CD8-positive, alpha-beta memory T cell (primary cell): ENCODE data around the gene AKIP1. TPM values are rescaled to one million over a fixed set of nuclear protein-coding genes. Genes with fewer than 3 reads are reported as not detected.
"Not testable (repeated sequence)": the region's sequence is repeated elsewhere in the genome, so short reads cannot be mapped to it uniquely, and the experiment has no call there.

Source experiments
- CTCF ChIA-PET: fragments of 350-600 bp; sonication (Branson Sonifier 250); formaldehyde crosslinking; loops from one replicate; lab custom pipeline; 2021; ENCODE audit warnings: antibody characterized with exemption; lab: Charles Lee
- POLR2A ChIA-PET: fragments of 350-600 bp; sonication (Branson Sonifier 250); formaldehyde crosslinking; loops from one replicate; lab custom pipeline; 2021; ENCODE audit warnings: antibody characterized with exemption; lab: Charles Lee
- DNase-seq, 5 donors: peaks; one replicate each; pipeline versions ENCODE4 v3.0.0 to v3.0.0-alpha.2; 2020 to 2022; ENCODE audit warnings: mixed read lengths in 1 of 5
- H3K27ac ChIP-seq: one replicate; pipeline ENCODE4 v1.7.0; 2013; ENCODE audit warnings: low read depth, mild to moderate bottlenecking, low read length, moderate library complexity
- H3K27me3 ChIP-seq: 2 replicates; pipeline ENCODE4 v1.7.0; 2013; ENCODE audit warnings: low read length, mild to moderate bottlenecking; ENCODE audit not compliant: insufficient read depth, poor library complexity, severe bottlenecking
- H3K36me3 ChIP-seq: 2 replicates; pipeline ENCODE4 v1.7.0; 2013; ENCODE audit warnings: mild to moderate bottlenecking, low read length, moderate library complexity; ENCODE audit not compliant: insufficient read depth
- H3K4me1 ChIP-seq: 2 replicates; pipeline ENCODE4 v1.7.0; 2013; ENCODE audit warnings: mild to moderate bottlenecking, low read length, moderate library complexity; ENCODE audit not compliant: insufficient read depth
- H3K4me3 ChIP-seq: 2 replicates; pipeline ENCODE4 v1.7.0; 2013; ENCODE audit warnings: mild to moderate bottlenecking, low read length
- H3K9me3 ChIP-seq: 2 replicates; pipeline ENCODE4 v1.7.0; 2013; ENCODE audit warnings: mild to moderate bottlenecking, low read length
- H3K27ac Mint-ChIP-seq, 8 donors: one replicate each; pipeline ENCODE4 v1.8.0; 2020 to 2021; ENCODE audit warnings: mixed read lengths in 8 of 8, mild to moderate bottlenecking in 6 of 8, inconsistent platforms in 3 of 8, moderate library complexity in 3 of 8
- H3K27me3 Mint-ChIP-seq, 2 donors: one replicate each; pipeline ENCODE4 v1.8.0; 2020 to 2021; ENCODE audit warnings: mixed read lengths in 2 of 2, mild to moderate bottlenecking in 1 of 2, moderate library complexity in 1 of 2
- H3K36me3 Mint-ChIP-seq, 3 donors: one replicate each; pipeline ENCODE4 v1.8.0; 2020 to 2021; ENCODE audit warnings: mixed read lengths in 3 of 3, inconsistent platforms in 1 of 3, mild to moderate bottlenecking in 1 of 3
- H3K4me1 Mint-ChIP-seq, 3 donors: one replicate each; pipeline ENCODE4 v1.8.0; 2020 to 2021; ENCODE audit warnings: mixed read lengths in 3 of 3, inconsistent platforms in 1 of 3, mild to moderate bottlenecking in 1 of 3
- H3K4me3 Mint-ChIP-seq, 7 donors: one replicate each; pipeline ENCODE4 v1.8.0; 2020 to 2021; ENCODE audit warnings: mixed read lengths in 7 of 7, mild to moderate bottlenecking in 6 of 7, moderate library complexity in 4 of 7, inconsistent platforms in 2 of 7
- H3K9me3 Mint-ChIP-seq, 5 donors: one replicate each; pipeline ENCODE4 v1.8.0; 2020 to 2022; ENCODE audit warnings: mixed read lengths in 5 of 5, mild to moderate bottlenecking in 3 of 5, moderate library complexity in 2 of 5, inconsistent platforms in 1 of 5
- polyA plus RNA-seq: library from polyadenylated mRNA; unstranded; fragments of 300-500 nt; fragmentation: Illumina TruSeq; gene quantifications from one replicate; pipeline ENCODE4 v1.2.3, GENCODE V29; 2021
- total RNA-seq, 2 experiments: library from RNA; stranded (reverse); gene quantifications; one replicate each; pipeline ENCODE4 v1.2.3, GENCODE V29; 2021

Gene AKIP1
- total and polyA plus RNA-seq, 3 experiments from 2014 or later: 16.3 to 26.9 (median 24.0) TPM

DNA sequence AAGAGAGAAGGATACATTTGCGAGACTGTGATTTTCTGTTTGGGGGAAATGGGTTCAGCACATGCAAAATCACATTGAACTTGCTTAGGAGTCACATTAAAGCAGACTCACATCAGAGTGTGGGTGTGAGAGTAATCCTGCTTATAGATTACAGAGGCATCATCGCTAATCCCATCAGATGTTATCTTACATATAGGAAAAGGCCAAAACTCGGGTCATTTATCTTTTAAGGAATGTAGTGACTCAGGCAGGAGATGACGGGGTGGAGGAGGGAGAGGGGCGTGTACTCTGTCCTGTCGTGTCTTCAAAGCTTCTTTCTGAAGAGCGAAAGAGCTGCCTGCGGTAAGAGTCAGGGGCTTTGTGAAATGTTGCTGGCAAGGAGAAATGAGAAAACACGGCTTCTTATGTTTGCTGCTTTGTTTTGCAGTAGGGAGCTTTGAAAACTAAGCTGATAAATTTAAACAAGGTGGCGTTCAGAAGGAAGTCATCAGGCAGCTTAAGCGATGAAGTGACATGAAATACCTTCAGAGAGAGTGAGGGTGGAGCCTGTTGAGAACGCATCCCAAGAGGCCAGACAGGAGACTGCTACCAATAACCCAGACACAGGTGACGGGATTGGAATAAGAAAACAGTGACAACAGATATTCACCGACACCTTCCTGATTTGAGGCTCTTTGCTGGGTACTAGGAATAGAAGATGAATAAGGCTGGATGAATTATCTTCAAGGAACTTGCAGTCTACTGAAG is 23.9 kb downstream of the AKIP1 start:
- H3K9me3 Mint-ChIP-seq: no peaks in the 10 kb centered on the region
- no peaks in the 10 kb centered on the region for H3K4me1 ChIP-seq
- no peaks in the 10 kb centered on the region for H3K4me1 Mint-ChIP-seq
- peaks cover 4 to 7% of the 10 kb centered on the region in 2 donors for H3K27me3 Mint-ChIP-seq
- H3K27ac Mint-ChIP-seq: peak overlapping the region in 2 of 8 donors; percentile 6 to 51
- H3K4me3 ChIP-seq: no peak overlapping the region
- no peaks in the 10 kb centered on the region for H3K36me3 ChIP-seq
- no peak for DNase-seq
- H3K27me3 ChIP-seq: no peaks in the 10 kb centered on the region
- ChIA-PET CTCF (interaction anchor here (0.7 to 1.2 kb wide), 2 partner anchors 9 to 20 kb away, joined by 3 to 5 read pairs; no protein-coding TSS in a partner anchor), POLR2A (no interaction called here)
- no peaks in the 10 kb centered on the region for H3K36me3 Mint-ChIP-seq
- peak overlapping the region in 1 of 7 donors; percentile 2 for H3K4me3 Mint-ChIP-seq
- H3K27ac ChIP-seq: no peak overlapping the region
- no peaks in the 10 kb centered on the region for H3K9me3 ChIP-seq

DNA sequence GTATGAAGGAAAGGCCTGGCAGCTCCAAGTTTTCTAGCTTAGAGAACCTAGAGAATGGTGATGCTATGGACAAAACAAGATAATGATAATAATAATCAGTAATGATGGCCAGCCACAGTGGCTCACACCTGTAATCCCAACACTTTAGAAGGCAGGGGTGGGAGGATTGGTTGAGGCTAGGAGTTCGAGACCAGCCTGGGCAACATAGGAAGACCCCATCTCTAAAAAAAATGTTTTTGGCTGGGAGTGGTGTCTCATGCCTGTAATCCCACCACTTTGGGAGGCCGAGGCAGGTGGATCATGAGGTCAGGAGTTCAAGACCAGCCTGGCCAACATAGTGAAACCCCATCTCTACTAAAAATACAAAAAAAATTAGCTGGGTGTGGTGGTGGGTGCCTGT is 24.8 kb downstream of the AKIP1 start:
- H3K4me3 ChIP-seq, DNase-seq, H3K27ac ChIP-seq, H3K4me1 Mint-ChIP-seq, H3K9me3 ChIP-seq, H3K4me1 ChIP-seq, POLR2A ChIA-PET, H3K27me3 Mint-ChIP-seq, H3K36me3 Mint-ChIP-seq, H3K36me3 ChIP-seq, H3K9me3 Mint-ChIP-seq, H3K27ac Mint-ChIP-seq, H3K27me3 ChIP-seq, H3K4me3 Mint-ChIP-seq: not testable (repeated sequence)
- CTCF ChIA-PET: interaction anchor here (0.7 to 1.2 kb wide), 2 partner anchors 10 to 21 kb away, joined by 3 to 5 read pairs; no protein-coding TSS in a partner anchor

DNA sequence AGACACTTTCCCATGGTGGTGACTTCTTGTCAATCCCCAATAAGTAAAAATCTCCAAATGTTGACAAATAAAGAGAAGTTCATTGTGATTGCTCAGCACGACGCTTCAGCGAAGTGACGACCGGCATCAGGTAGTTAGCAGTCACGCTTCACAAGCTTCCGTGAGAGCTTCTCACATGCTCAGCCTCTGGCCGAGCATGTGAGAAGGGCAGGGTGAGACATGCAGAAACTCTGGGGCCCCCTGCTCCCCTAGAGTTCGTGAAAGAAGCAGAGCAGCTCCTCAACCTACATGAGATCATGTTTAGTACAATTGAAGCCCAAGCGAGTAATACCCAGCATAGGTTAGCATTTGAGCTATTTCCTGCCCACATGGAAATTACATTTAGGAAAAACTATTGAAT is 26.2 kb downstream of the AKIP1 start:
- H3K9me3 ChIP-seq: no peaks in the 10 kb centered on the region
- H3K27ac ChIP-seq: no peak overlapping the region
- no peak overlapping the region for H3K27ac Mint-ChIP-seq
- no peaks in the 10 kb centered on the region for H3K4me1 ChIP-seq
- no peak overlapping the region for H3K4me3 ChIP-seq
- POLR2A ChIA-PET: no interaction called here
- peaks cover 10 to 12% of the 10 kb centered on the region in 2 donors for H3K27me3 Mint-ChIP-seq
- no peaks in the 10 kb centered on the region for H3K36me3 ChIP-seq
- H3K27me3 ChIP-seq: no peaks in the 10 kb centered on the region
- CTCF ChIA-PET: no interaction called here
- no peaks in the 10 kb centered on the region for H3K36me3 Mint-ChIP-seq
- no peak overlapping the region for H3K4me3 Mint-ChIP-seq
- DNase-seq: no peak
- H3K4me1 Mint-ChIP-seq: no peaks in the 10 kb centered on the region
- H3K9me3 Mint-ChIP-seq: no peaks in the 10 kb centered on the region

DNA sequence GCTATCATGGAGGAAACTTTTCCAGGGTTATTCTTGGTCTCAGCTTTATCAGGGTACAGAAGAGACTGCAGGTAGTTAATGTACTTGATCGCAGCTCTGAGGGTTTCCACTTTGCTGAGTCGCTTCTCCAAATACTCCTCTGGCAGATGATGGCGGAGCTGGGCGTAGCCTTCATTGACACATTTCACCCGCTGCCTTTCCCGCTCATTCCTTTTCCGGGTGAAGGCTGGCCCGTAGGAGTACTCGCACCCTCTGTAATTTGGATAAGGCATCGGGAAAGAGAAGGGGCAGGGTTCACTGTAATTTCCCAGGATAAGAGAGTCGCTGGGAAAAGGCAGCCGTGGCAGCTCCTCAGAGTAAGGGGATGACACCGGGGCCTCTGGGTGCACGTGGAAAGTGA is 26.7 kb downstream of the AKIP1 start:
- Histone ChIP-seq H3K4me1 (no peaks in the 10 kb centered on the region), H3K4me3 (no peak overlapping the region), H3K36me3 (no peaks in the 10 kb centered on the region), H3K9me3 (no peaks in the 10 kb centered on the region), H3K27ac (no peak overlapping the region), H3K27me3 (no peaks in the 10 kb centered on the region)
- Mint-ChIP-seq H3K27me3 (peaks cover 10 to 12% of the 10 kb centered on the region in 2 donors), H3K27ac (no peak overlapping the region), H3K4me3 (no peak overlapping the region), H3K4me1 (no peaks in the 10 kb centered on the region), H3K36me3 (no peaks in the 10 kb centered on the region), H3K9me3 (no peaks in the 10 kb centered on the region)
- CTCF ChIA-PET: no interaction called here
- no peak for DNase-seq
- POLR2A ChIA-PET: no interaction called here

DNA sequence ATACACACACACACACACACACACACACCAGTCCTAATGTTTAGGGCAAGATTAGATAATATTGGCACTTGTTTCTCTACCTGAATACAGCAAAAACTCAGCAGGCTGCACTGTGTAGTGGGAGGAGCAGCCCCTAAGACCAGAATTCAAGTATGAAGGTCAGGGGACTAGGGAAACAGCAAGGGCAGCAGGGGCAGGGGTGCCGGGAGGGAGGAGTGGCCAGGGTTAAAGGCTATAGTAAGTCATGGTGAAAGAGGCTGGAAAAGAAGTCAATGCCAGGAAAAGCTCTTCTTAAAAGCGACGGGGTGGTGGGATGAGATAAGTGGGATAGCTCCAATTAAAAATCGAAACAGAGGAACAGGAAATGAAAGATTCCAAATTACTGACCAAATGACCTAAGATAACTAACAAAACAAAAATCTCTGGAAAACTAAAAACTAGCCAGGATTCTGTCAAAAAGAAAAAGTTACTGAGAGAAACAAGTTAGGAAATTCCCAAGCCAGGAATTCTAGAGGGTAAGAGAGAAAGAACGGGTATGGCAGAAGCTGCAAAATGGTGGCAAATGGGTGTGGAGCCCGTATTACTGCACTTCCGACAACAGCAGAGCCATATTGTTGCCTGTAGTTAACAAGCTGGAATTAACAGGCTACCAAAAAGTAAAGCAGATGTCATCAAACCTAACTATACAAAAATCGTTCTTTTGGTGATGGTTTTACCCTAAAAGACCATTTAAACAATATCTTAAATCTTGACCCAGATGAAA is 30.5 kb downstream of the AKIP1 start:
- Histone ChIP-seq H3K4me1 (no peaks in the 10 kb centered on the region), H3K36me3 (no peaks in the 10 kb centered on the region), H3K9me3 (no peaks in the 10 kb centered on the region), H3K4me3 (no peak overlapping the region), H3K27ac (no peak overlapping the region), H3K27me3 (no peaks in the 10 kb centered on the region)
- ChIA-PET CTCF (no interaction called here), POLR2A (interaction anchor here (0.6 kb wide), 1 partner anchor 40 kb away, joined by 3 read pairs; no protein-coding TSS in a partner anchor)
- H3K27ac Mint-ChIP-seq: peak overlapping the region in 1 of 8 donors; percentile 55
- H3K4me3 Mint-ChIP-seq: no peak overlapping the region
- peaks cover 0 to 5% (median 4%) of the 10 kb centered on the region in 3 donors for H3K36me3 Mint-ChIP-seq
- H3K9me3 Mint-ChIP-seq: no peaks in the 10 kb centered on the region
- no peak for DNase-seq
- H3K4me1 Mint-ChIP-seq: no peaks in the 10 kb centered on the region
- H3K27me3 Mint-ChIP-seq: peaks cover 9 to 15% of the 10 kb centered on the region in 2 donors

DNA sequence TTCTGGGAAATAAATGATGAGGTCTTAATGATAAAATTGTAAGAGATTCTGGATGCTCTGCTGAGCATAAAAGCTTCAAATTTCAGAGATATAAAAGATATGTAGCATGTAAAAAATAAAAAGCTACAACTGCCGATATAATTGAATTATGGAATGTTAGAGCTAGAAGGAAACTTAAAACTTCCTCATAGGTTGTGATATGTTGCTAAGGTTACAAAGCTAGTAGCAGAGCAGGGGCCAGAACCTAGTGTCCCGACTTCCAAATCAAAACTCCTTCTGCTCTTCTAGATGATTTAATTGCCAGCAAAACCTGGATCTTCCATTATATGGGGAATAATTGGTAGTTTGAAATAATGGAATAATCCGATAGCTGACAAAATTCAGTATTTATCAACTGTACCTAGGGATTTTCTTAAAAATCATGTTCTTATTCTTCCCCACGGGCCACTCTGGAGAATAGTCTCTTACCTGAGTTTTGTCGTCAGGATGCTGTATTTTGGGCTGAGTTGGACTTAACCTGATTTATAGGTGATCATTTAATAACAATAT is 31.6 kb downstream of the AKIP1 start, which contains the start of gene ASCL3:
TSS of gene ASCL3 (minus strand) at position 499 of the 549 bp plus-strand sequence. CDS start 4,855 bp downstream, outside the sequence.
- Histone ChIP-seq H3K4me1 (no peaks in the 10 kb centered on the region), H3K27me3 (no peaks in the 10 kb centered on the region), H3K36me3 (no peaks in the 10 kb centered on the region), H3K4me3 (no peak within 1 kb of the TSS), H3K9me3 (no peaks in the 10 kb centered on the region), H3K27ac (no peak within 1 kb of the TSS)
- POLR2A ChIA-PET: no interaction called here
- H3K27me3 Mint-ChIP-seq: peaks cover 7 to 15% of the 10 kb centered on the region in 2 donors
- H3K36me3 Mint-ChIP-seq: peaks cover 7 to 12% (median 11%) of the 10 kb centered on the region in 3 donors
- H3K27ac Mint-ChIP-seq: no peak within 1 kb of the TSS
- DNase-seq: no peak
- CTCF ChIA-PET: interaction anchor here (0.9 to 1.2 kb wide), 3 partner anchors 27 to 195 kb away, joined by 3 to 4 read pairs (median 3); no protein-coding TSS in a partner anchor
- H3K4me3 Mint-ChIP-seq: no peak within 1 kb of the TSS
- no peaks in the 10 kb centered on the region for H3K4me1 Mint-ChIP-seq
- H3K9me3 Mint-ChIP-seq: no peaks in the 10 kb centered on the region

DNA sequence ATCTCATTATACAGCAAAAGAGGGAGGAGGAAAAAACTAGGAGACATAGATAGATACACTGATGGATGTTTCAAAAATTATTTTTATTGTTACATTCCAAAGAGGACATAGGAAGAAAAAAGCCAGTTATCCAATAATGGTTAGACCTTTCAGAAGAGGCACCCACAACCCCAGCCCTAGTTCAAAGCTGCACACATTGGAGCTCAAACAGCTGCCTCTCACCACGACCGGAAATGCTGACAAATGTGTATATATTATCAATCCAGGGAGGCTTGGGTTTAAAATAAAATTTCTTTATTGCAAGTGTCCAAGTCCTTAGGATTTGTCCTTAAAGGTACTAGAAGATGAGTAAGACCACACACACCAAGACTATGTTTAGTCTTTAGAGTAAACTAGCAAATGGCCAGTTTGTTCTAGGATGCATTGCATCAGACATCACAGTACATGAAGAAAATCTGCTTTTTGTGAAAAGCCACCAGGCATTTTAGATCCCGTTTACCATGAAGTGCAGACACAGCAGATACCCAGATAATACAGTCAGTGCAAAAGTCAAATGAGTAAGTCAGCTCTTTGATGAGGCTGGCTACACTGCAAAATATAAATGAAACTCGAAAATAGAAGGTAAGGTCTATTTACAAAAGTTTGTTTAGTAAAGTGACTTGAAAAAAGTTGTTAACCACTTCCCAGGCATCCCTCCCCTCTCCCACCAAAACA is 36.4 kb downstream of the AKIP1 start:
- POLR2A ChIA-PET: no interaction called here
- no peaks in the 10 kb centered on the region for H3K4me1 Mint-ChIP-seq
- peaks cover 20 to 48% (median 27%) of the 10 kb centered on the region in 3 donors for H3K36me3 Mint-ChIP-seq
- Histone ChIP-seq H3K4me1 (no peaks in the 10 kb centered on the region), H3K9me3 (no peaks in the 10 kb centered on the region), H3K27me3 (no peaks in the 10 kb centered on the region), H3K36me3 (peaks cover 4% of the 10 kb centered on the region), H3K27ac (no peak overlapping the region), H3K4me3 (no peak overlapping the region)
- H3K27ac Mint-ChIP-seq: peak overlapping the region in 3 of 8 donors; percentile 14 to 43 (median 32)
- no peak overlapping the region for H3K4me3 Mint-ChIP-seq
- CTCF ChIA-PET: interaction anchor here (1.3 kb wide), 1 partner anchor 12 kb away, joined by 4 read pairs; no protein-coding TSS in a partner anchor
- no peak for DNase-seq
- H3K27me3 Mint-ChIP-seq: peaks cover 0 to 4% of the 10 kb centered on the region in 2 donors
- H3K9me3 Mint-ChIP-seq: no peaks in the 10 kb centered on the region
